ENCODE measurements around the gene BCORL1. TPM values are rescaled to one million over a fixed set of nuclear protein-coding genes. Genes with fewer than 3 reads are reported as not detected.

Gene BCORL1
- total RNA-seq, 1 donor = 2.6 TPM

- DNase-seq (ENCODE audit: low read depth) = no peak
- H3K4me3 ChIP-seq (ENCODE audit: low read depth, low read length) = no peak overlapping the region
- no peak for TF ChIP-seq CTCF (IDR thresholded peaks at IDR 0.05; ENCODE audit: insufficient read depth, low read depth, low read length)
These were observed 45.1 kb downstream of the BCORL1 start for GRCh38 chrX:130027569-130027968.

GRCh38 chrX:130028196-130028595 lies 45.8 kb downstream of the BCORL1 start:
- TF ChIP-seq CTCF (IDR thresholded peaks at IDR 0.05; ENCODE audit: insufficient read depth, low read depth, low read length) = peak; percentile 48
- peak; percentile 56 for DNase-seq (ENCODE audit: low read depth)
- H3K4me3 ChIP-seq (ENCODE audit: low read depth, low read length) = no peak overlapping the region

GRCh38 chrX:130030826-130031225 lies 48.4 kb downstream of the BCORL1 start:
- DNase-seq (ENCODE audit: low read depth) = no peak
- H3K4me3 ChIP-seq (ENCODE audit: low read depth, low read length) = no peak overlapping the region
- TF ChIP-seq CTCF (IDR thresholded peaks at IDR 0.05; ENCODE audit: insufficient read depth, low read depth, low read length) = no peak

DNA sequence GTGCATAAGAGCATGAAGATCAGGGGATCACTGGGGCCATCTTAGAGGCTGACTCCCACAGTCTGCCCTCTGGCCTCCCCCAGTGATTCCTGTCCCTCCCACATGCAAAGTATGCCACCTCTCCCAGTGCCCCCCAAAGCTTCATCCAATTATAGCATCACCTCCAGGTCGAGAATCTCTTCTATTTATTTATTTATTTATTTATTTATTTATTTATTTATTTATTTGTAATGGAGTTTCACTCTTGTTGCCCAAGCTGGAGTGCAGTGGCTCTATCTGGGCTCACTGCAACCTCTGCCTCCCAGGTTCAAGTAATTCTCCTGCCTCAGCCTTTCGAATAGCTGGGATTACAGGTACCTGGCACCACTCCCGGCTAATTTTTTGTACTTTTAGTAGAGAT lies 50.1 kb downstream of the BCORL1 start:
- DNase-seq (ENCODE audit: low read depth) = no peak
- no peak for TF ChIP-seq CTCF (IDR thresholded peaks at IDR 0.05; ENCODE audit: insufficient read depth, low read depth, low read length)
- H3K4me3 ChIP-seq (ENCODE audit: low read depth, low read length) = no peak overlapping the region

DNA sequence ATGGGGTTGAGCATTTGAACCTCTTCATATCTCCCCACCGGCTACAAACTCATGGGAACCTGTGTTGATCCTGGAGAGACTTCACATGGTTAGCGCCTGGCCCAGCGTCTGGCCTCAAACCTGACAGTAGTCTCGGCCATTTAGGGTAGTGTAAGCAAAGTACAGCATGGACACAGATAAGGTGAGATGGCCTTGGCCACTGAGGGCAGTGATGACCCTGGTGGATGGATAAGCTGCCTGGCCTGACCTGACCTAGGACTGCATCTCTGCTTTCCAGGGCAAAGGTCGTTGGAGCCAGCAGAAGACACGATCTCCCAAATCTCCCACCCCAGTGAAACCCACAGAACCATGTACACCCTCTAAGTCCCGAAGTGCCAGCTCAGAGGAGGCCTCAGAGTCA lies 51.7 kb downstream of the BCORL1 start:
- TF ChIP-seq CTCF (IDR thresholded peaks at IDR 0.05; ENCODE audit: insufficient read depth, low read depth, low read length) = no peak
- H3K4me3 ChIP-seq (ENCODE audit: low read depth, low read length) = no peak overlapping the region
- DNase-seq (ENCODE audit: low read depth) = no peak

DNA sequence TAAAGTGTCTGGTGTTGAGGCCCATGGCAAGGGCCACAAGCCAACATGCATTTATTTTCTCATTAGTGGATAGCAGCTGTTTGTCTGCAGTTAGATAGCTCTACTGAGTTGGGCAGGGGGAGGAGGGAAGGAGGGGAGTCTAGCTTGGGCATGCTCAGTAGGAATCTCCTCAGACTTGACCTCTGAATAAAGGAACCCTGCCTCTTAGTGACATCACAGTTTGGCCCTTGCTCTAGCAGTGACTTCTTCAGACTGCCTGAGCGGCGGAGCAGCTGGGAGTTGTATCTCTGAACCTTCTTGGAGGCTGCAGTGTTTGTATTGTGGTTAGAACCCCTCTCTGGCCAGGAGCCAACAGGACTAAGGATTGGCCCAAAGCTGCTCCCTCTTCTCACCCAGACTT lies 57.4 kb downstream of the BCORL1 start:
- peak; percentile 12 for DNase-seq (ENCODE audit: low read depth)
- TF ChIP-seq CTCF (IDR thresholded peaks at IDR 0.05; ENCODE audit: insufficient read depth, low read depth, low read length) = no peak
- no peak overlapping the region for H3K4me3 ChIP-seq (ENCODE audit: low read depth, low read length)

- H3K4me3 ChIP-seq (ENCODE audit: low read depth, low read length) = no peak overlapping the region
- no peak for DNase-seq (ENCODE audit: low read depth)
These were observed 65.0 kb downstream of the BCORL1 start for GRCh38 chrX:130047416-130047815.

More at GRCh38 chrX:130047416-130047815, 65.0 kb downstream of the BCORL1 start:
- no peak for TF ChIP-seq CTCF (IDR thresholded peaks at IDR 0.05; ENCODE audit: insufficient read depth, low read depth, low read length)

Measured in fibroblast of villous mesenchyme (primary cell).